Body of pancreas (tissue), 4 donors: ENCODE measurements around the gene BLOC1S3. TPM values are rescaled to one million over a fixed set of nuclear protein-coding genes. Genes with fewer than 3 reads are reported as not detected.

Experiments used
- ATAC-seq: fragments of 150-250 bp; one replicate; pipeline ENCODE4 v1.9.1; 2016
- DNase-seq, 4 donors: peaks; one replicate each; pipeline ENCODE4 v3.0.0-alpha.2; 2019
- H3K27ac ChIP-seq, 4 donors: fragments of 200-600 bp; sonication (generic); 1 replicate in 3 of 4; 2 replicates in 1 of 4; pipeline versions ENCODE4 v1.5.1 to v1.6.1; 2016 to 2019; ENCODE audit warnings: mild to moderate bottlenecking in 1 of 4, mixed read lengths in 1 of 4, moderate library complexity in 1 of 4
- H3K27me3 ChIP-seq, 2 donors: fragments of 200-600 bp; sonication (generic); one replicate each; pipeline ENCODE4 v1.6.0; 2016; ENCODE audit warnings: mild to moderate bottlenecking in 1 of 2
- H3K36me3 ChIP-seq, 2 donors: fragments of 200-600 bp; sonication (generic); replicated peaks in 1 of 2; 2 replicates each; pipeline ENCODE4 v1.5.1; 2016; ENCODE audit warnings: low read depth in 2 of 2; ENCODE audit not compliant: insufficient read depth in 1 of 2
- H3K4me1 ChIP-seq: fragments of 200-600 bp; sonication (generic); one replicate; pipeline ENCODE4 v1.6.0; 2016
- H3K4me3 ChIP-seq, 2 donors: fragments of 200-600 bp; sonication (generic); 1 replicate in 1 of 2; 2 replicates in 1 of 2; pipeline ENCODE4 v1.5.1; 2016 to 2019
- H3K9me3 ChIP-seq, 3 donors: fragments of 200-600 bp; sonication (generic); 1 replicate in 2 of 3; 2 replicates in 1 of 3; pipeline ENCODE4 v1.5.1; 2016
- CTCF ChIP-seq, 7 experiments: fragments of 450-650 bp in 4 of 7; fragments of 200-600 bp in 3 of 7; sonication (generic) in 3 of 7; IDR thresholded peaks; one replicate each; pipeline ENCODE4 v1.5.1; 2016 to 2019; ENCODE audit warnings: antibody characterized with exemption in 7 of 7
- POLR2A ChIP-seq, 3 donors: fragments of 450-650 bp; IDR thresholded peaks; one replicate each; pipeline ENCODE4 v1.6.1; 2016; ENCODE audit warnings: antibody characterized with exemption in 3 of 3, mild to moderate bottlenecking in 2 of 3
- WGBS, 2 donors: methylation state at CpG; one replicate each; pipeline ENCODE4 v1.1.5; 2017; 5-methylcytosine and 5-hydroxymethylcytosine counted together
- intact Hi-C: fragments of 100-400 bp; cut with DNase I; formaldehyde crosslinking; loops from one replicate; pipeline ENCODE4 v1.15.1; 2023
- total RNA-seq, 2 donors: library from RNA; depleted of rRNA; stranded (reverse); fragments of >200 nt; gene quantifications; one replicate each; pipeline ENCODE4 v1.1.0, GENCODE V29; 2016

The BLOC1S3 gene
- total RNA-seq, 2 donors from 2014 or later = 4.9 to 12.5 TPM

GRCh38 chr19:45145270-45146189 is 33.1 kb upstream of the BLOC1S3 start:
- ATAC-seq (no peak), DNase-seq (no peak)
- Histone ChIP-seq H3K9me3 (no peaks in the 10 kb centered on the region), H3K27me3 (no peaks in the 10 kb centered on the region), H3K4me3 (no peak overlapping the region), H3K36me3 (peaks cover 4 to 7% of the 10 kb centered on the region in 2 donors), H3K27ac (no peak overlapping the region), H3K4me1 (no peaks in the 10 kb centered on the region)
- 90 to 94% methylated on average over 2 to 38 of the region's 54 CpGs for WGBS, 2 donors
- intact Hi-C loops = no loop called here
- TF ChIP-seq CTCF (IDR thresholded peaks at IDR 0.05) (no peak), POLR2A (IDR thresholded peaks at IDR 0.05) (no peak)

DNA sequence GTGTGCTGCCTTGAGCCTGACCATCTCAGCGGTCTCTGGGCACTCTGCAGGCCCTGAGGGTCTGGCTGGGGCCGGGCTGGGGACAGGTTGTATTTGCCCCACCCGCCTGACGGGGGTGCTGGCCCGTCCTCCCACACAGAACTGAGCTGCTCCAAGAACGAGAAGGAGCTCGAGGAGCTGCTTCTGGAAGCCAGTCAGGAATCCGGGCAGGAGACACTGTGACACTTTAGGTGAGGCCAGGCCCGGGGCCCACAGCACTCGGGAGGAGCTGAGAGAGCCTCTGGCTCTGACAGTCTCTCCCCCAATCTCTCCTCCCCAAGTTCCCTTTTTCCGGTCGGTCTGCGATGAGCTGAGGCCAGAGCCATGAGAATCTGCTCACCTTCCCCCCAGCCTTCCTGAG is 32.3 kb upstream of the BLOC1S3 start:
- TF ChIP-seq CTCF (IDR thresholded peaks at IDR 0.05) = no peak
- TF ChIP-seq POLR2A (IDR thresholded peaks at IDR 0.05) = no peak
- H3K36me3 ChIP-seq = peaks cover 4 to 7% of the 10 kb centered on the region in 2 donors
- H3K27ac ChIP-seq = no peak overlapping the region
- no peak for DNase-seq
- WGBS, 2 donors = 84 to 100% methylated on average over 2 to 13 of the region's 13 CpGs
- H3K4me1 ChIP-seq = no peaks in the 10 kb centered on the region
- no peak for ATAC-seq
- H3K4me3 ChIP-seq = no peak overlapping the region
- peaks cover 0 to 3% of the 10 kb centered on the region in 2 donors for H3K27me3 ChIP-seq
- H3K9me3 ChIP-seq = no peaks in the 10 kb centered on the region
- intact Hi-C loops = no loop called here

GRCh38 chr19:45146741-45147205 is 31.8 kb upstream of the BLOC1S3 start:
- Histone ChIP-seq H3K36me3 (peaks cover 4 to 5% of the 10 kb centered on the region in 2 donors), H3K4me1 (peaks cover 1% of the 10 kb centered on the region), H3K27ac (no peak overlapping the region), H3K9me3 (no peaks in the 10 kb centered on the region), H3K27me3 (peaks cover 0 to 9% of the 10 kb centered on the region in 2 donors), H3K4me3 (no peak overlapping the region)
- intact Hi-C loops = no loop called here
- DNase-seq (no peak), ATAC-seq (no peak)
- TF ChIP-seq POLR2A (IDR thresholded peaks at IDR 0.05) = no peak
- no peak for TF ChIP-seq CTCF (IDR thresholded peaks at IDR 0.05)
- 89 to 94% methylated on average over 6 to 18 of the region's 18 CpGs for WGBS, 2 donors

GRCh38 chr19:45147835-45148676 is 30.5 kb upstream of the BLOC1S3 start:
- TF ChIP-seq POLR2A (IDR thresholded peaks at IDR 0.05) (no peak), CTCF (IDR thresholded peaks at IDR 0.05) (no peak)
- 89 to 95% methylated on average over 4 to 18 of the region's 18 CpGs for WGBS, 2 donors
- H3K9me3 ChIP-seq = no peaks in the 10 kb centered on the region
- peaks cover 0 to 16% of the 10 kb centered on the region in 2 donors for H3K27me3 ChIP-seq
- no peak for ATAC-seq
- no peak overlapping the region for H3K27ac ChIP-seq
- H3K4me3 ChIP-seq = no peak overlapping the region
- intact Hi-C loops = no loop called here
- H3K4me1 ChIP-seq = peaks cover 14% of the 10 kb centered on the region
- no peaks in the 10 kb centered on the region for H3K36me3 ChIP-seq
- DNase-seq = no peak
